GM08714 (cell line): Measurements from ENCODE around the gene NRK.

Experiments
- H3K4me3 ChIP-seq: fragments of 200-500 bp; sonication (Bioruptor generic); 2 replicates; pipeline ENCODE4 v1.5.1; 2014; ENCODE audit warnings: mild to moderate bottlenecking, low read length, inconsistent platforms
- ZNF274 ChIP-seq: IDR thresholded peaks from 2 replicates; pipeline ENCODE4 v1.6.1; 2012; ENCODE audit warnings: mild to moderate bottlenecking, low read depth, low read length

NRK gene

GRCh38 chrX:105869701-105870100 lies 47.4 kb downstream of the NRK start:
- no peak overlapping the region for H3K4me3 ChIP-seq
- no peak for TF ChIP-seq ZNF274

GRCh38 chrX:105870445-105870844 lies 48.1 kb downstream of the NRK start:
- no peak overlapping the region for H3K4me3 ChIP-seq
- no peak for TF ChIP-seq ZNF274

GRCh38 chrX:105872941-105873340 lies 50.6 kb downstream of the NRK start:
- TF ChIP-seq ZNF274: no peak
- H3K4me3 ChIP-seq: no peak overlapping the region

- H3K4me3 ChIP-seq: no peak overlapping the region
- no peak for TF ChIP-seq ZNF274
Observed at GRCh38 chrX:105874790-105875189, 52.5 kb downstream of the NRK start.

- TF ChIP-seq ZNF274: no peak
- H3K4me3 ChIP-seq: no peak overlapping the region
Observed at GRCh38 chrX:105876658-105877057, 54.3 kb downstream of the NRK start.

GRCh38 chrX:105880491-105880890 lies 58.2 kb downstream of the NRK start:
- H3K4me3 ChIP-seq: no peak overlapping the region
- TF ChIP-seq ZNF274: no peak

- TF ChIP-seq ZNF274: no peak
- no peak overlapping the region for H3K4me3 ChIP-seq
Observed at GRCh38 chrX:105882581-105883275, 60.4 kb downstream of the NRK start.

GRCh38 chrX:105894721-105895120 lies 72.4 kb downstream of the NRK start:
- no peak for TF ChIP-seq ZNF274
- no peak overlapping the region for H3K4me3 ChIP-seq

GRCh38 chrX:105909576-105909975 lies 87.2 kb downstream of the NRK start:
- H3K4me3 ChIP-seq: no peak overlapping the region
- TF ChIP-seq ZNF274: no peak

- H3K4me3 ChIP-seq: no peak overlapping the region
- TF ChIP-seq ZNF274: no peak
Observed at GRCh38 chrX:105910563-105911105, 88.3 kb downstream of the NRK start.

- no peak for TF ChIP-seq ZNF274
Observed at GRCh38 chrX:105945266-105945665, 122.9 kb downstream of the NRK start.

GRCh38 chrX:105969487-105969886 lies 147.1 kb downstream of the NRK start:
- TF ChIP-seq ZNF274: no peak

More at GRCh38 chrX:105945266-105945665, 122.9 kb downstream of the NRK start:
- no peak overlapping the region for H3K4me3 ChIP-seq

GRCh38 chrX:105972690-105973386 lies 150.5 kb downstream of the NRK start:
- TF ChIP-seq ZNF274: no peak
- no peak overlapping the region for H3K4me3 ChIP-seq

More at GRCh38 chrX:105969487-105969886, 147.1 kb downstream of the NRK start:
- H3K4me3 ChIP-seq: no peak overlapping the region

- H3K4me3 ChIP-seq: no peak overlapping the region
- no peak for TF ChIP-seq ZNF274
Observed at GRCh38 chrX:105973387-105973739, 151.0 kb downstream of the NRK start.

GRCh38 chrX:105975382-105975781 lies 153.0 kb downstream of the NRK start:
- TF ChIP-seq ZNF274: no peak
- H3K4me3 ChIP-seq: no peak overlapping the region
